ENCODE results near the gene SHKBP1.

GRCh38 chr19:40640744-40641143 is 64.1 kb downstream of the SHKBP1 start:
- no peak for TF ChIP-seq ESRRG (CRISPR knock-in tag; IDR thresholded peaks at IDR 0.05)
- no peak for TF ChIP-seq TOX (CRISPR knock-in tag; IDR thresholded peaks at IDR 0.05; ENCODE audit: borderline replicate concordance)
- TF ChIP-seq CREB5 (CRISPR knock-in tag; IDR thresholded peaks at IDR 0.05; ENCODE audit: low read depth), result no peak
- no peak for TF ChIP-seq ZC3H10 (CRISPR knock-in tag; IDR thresholded peaks at IDR 0.05)
- TF ChIP-seq ZNF8 (CRISPR knock-in tag; IDR thresholded peaks at IDR 0.05), result no peak
- TF ChIP-seq ZNF70 (CRISPR knock-in tag; IDR thresholded peaks at IDR 0.05), result no peak
- TF ChIP-seq RARB (CRISPR knock-in tag; IDR thresholded peaks at IDR 0.05), result no peak
- TF ChIP-seq ZFP3 (CRISPR knock-in tag; IDR thresholded peaks at IDR 0.05), result no peak
- TF ChIP-seq CSRNP3 (CRISPR knock-in tag; IDR thresholded peaks at IDR 0.05), result no peak
- TF ChIP-seq ARNTL (CRISPR knock-in tag; IDR thresholded peaks at IDR 0.05; ENCODE audit: borderline replicate concordance, low read depth), result no peak
- TF ChIP-seq BACH2 (CRISPR knock-in tag; IDR thresholded peaks at IDR 0.05; ENCODE audit: borderline replicate concordance), result no peak
- TF ChIP-seq PATZ1 (CRISPR knock-in tag; IDR thresholded peaks at IDR 0.05; ENCODE audit: borderline replicate concordance), result no peak
- TF ChIP-seq TSHZ2 (CRISPR knock-in tag; IDR thresholded peaks at IDR 0.05), result no peak
- no peak for TF ChIP-seq ISL1 (CRISPR knock-in tag; IDR thresholded peaks at IDR 0.05)

All from SK-N-SH treated with all-trans-retinoic acid at 6 μM for 48 hours (cell line).